Epidermal melanocyte (primary cell): ENCODE results near the gene CNOT2.

ENCODE experiments used
- DNase-seq: peaks from one replicate; pipeline ENCODE4 v3.0.0; 2011; ENCODE audit warnings: low spot score; ENCODE audit not compliant: insufficient read length

CNOT2 gene

DNA sequence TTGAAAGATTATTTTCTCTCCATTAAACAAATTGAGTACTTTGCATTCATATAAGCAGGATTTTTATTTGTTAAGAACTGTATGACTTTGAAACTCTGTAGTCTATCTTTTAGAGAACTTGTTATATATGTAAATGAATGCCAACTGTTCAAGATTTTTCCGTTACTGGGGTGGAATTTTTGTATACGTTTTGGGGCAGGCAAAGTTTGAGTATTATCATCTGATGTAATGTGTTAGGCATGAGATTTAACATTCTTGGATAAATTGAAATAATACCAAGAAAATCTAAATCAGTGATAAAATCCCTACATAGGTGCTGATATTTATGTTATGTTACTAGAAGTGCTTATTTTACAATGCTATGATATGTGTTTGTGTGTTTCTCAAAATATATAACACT is 8.4 kb downstream of the CNOT2 start:
- DNase-seq: no peak

DNA sequence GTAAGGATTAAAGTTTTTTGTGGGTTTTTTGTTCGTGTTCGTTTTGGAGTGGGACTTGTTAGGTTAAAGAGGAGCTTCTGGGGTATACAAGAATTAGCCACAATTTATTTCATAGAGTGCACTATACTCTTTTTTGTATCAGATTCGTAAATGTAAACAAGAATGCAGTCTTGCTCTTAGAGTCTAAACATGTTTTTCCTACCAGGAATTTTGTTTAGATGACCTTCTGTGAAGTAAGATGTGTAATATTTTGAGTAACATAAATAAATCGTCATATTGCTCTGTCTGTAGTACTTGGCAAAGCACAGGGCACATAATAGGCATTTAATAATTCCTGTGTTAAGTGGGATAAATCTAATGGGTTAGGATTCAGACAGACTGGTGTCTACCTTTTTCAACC is 9.6 kb downstream of the CNOT2 start:
- no peak for DNase-seq

DNA sequence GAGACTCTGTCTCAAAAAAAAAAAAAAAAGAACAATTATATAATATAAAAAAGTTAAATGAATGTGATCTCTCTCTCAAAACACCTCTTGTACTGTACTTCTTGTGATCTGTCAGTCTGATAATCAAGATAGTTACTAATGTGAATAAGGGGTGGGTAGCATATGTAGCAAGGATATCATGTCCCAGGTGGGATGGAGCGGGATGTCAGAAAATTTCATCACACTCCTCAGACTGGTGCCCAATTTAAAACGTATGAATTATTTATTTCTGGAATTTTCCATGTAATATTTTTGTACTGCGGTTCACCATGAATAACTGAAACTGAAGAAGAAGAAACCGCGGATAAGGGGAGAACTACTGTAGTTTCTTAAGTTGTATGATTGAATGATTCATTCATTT is 11.0 kb downstream of the CNOT2 start:
- no peak for DNase-seq

GRCh38 chr12:70254846-70255245 is 11.6 kb downstream of the CNOT2 start:
- no peak for DNase-seq

DNA sequence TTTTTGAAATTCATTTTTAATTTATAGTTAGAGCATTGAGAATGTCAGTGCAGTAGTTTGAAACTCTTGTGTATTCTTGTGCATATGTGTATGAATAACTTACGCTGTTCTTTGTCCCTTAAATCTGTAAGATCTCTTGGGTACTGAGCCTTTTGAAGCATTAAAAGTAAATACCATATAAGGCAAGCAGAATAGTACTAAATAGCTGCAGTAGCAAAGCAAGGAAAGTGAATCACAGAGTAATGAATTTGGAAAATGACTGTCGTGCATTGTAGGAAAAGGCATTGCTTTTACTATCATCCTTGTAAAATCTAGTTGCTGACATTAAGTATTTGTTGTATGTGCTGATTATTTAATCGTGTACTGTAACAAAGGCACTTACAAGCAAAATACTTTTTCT is 12.1 kb downstream of the CNOT2 start:
- no peak for DNase-seq

GRCh38 chr12:70258605-70259403 is 15.6 kb downstream of the CNOT2 start:
- no peak for DNase-seq

DNA sequence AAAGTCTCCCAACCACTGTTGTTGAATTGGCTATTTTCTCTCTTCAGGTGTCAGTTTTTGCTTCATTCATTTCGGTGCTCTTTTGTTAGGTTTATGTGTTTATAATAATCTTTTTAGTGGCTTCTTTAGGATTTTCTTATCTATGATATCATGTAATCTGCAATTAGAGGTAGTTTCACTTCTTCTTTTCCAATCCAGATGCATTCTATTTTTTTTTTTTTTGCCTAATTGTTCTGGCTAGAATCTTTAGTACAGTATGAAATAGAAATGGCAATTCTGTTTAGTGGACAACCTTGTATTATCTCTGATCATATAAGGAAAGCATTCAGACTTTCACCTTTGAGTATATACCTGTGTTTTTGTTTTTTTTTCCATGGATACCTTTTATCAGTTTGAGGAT is 17.4 kb downstream of the CNOT2 start:
- no peak for DNase-seq

- no peak for DNase-seq
Measured at GRCh38 chr12:70264067-70264867, 21.0 kb downstream of the CNOT2 start.

DNA sequence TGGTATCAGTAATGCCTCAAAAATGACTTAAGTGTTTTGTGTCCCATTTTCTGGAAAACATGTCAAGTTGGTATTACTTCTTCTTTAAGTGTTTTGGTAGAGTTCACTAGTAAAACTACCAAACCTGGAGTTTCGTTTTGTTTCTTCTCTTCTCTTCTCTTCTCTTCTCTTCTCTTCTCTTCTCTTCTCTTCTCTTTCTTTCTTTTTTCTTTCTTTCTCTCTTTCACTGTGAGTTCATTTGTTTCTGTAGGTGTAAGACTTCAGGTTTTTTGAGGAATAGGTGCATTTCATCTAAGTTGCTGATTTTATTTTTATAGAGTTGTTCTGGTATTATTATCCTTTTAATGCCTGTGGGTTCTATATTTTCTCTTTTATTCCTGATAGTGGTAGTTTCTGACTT is 21.9 kb downstream of the CNOT2 start:
- no peak for DNase-seq

DNA sequence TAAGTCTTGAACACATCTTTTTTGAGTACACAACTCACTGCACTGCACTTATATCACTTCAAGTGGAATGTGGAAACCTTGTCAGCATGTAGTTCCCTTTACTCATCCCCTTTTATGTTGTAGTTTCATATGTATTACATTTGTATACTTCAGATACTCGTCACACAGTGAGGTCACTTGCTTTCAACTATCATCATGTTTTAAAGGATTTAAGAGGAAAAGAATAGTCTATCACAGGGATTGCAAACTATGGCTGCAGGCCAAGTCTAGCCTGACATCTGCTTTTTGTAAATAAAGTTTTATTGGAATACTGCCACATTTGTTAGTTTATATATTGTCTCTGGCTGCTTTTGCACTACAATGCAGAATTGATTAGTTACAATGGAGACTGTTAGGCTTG is 24.3 kb downstream of the CNOT2 start:
- DNase-seq: no peak

DNA sequence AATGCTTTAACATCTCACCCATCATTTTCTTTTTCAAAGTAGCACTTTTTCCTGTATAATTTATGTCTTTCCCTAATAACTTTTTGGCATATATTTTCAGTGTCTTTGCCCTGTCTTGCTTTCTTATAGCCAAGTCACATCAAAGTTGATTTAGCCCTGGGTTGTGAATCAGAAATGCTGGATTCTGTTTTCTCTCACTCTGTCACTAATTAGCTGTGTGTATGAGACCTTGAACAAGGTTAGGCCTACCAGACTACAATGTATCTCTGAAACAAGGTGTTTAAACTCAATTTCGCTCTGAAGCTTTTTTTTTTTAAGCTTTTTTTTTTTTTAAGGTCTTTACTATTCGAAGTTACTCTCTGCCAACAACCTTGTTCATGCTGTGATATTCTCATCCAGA is 25.7 kb downstream of the CNOT2 start:
- no peak for DNase-seq

GRCh38 chr12:70270108-70270507 is 26.9 kb downstream of the CNOT2 start:
- DNase-seq: no peak

DNA sequence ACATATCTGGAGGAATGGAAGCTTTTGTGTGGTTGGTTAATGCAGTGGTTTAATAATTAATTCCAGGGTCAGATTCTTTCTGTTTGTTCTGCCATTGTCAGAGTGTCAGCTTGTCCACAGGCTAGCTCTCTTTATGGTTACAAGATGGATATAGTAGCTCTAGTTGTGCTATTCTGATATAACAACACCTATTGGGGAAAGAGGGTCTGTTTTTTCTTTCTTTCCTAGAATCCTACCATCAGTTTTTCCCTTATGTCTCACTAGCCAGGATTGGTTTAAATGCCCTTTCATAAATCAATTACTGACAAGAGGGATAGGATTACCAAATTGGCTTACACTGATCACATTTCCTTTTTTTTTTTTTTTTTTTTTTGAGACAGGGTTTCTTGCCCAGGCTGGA is 27.8 kb downstream of the CNOT2 start:
- DNase-seq: no peak

DNA sequence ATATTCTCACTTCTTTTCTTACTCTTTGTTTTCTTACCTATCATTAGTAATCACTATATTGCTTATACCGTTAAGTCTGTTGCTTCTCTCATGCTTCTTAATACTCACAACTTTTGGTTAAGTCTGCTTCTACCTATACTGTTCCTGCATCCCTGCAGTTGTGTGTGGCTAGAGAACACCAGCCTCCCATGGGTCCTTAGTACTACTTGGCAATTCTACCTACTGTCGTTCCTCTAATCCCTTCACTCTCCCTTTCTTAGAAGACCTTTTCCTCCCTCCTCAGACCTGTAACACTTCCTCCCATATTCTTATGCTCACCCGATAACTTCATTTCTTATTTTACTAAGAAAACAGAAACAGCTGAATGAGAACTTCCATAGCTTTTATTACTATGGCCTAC is 29.3 kb downstream of the CNOT2 start:
- no peak for DNase-seq

- no peak for DNase-seq
Measured at GRCh38 chr12:70275045-70275444, 31.8 kb downstream of the CNOT2 start.

DNA sequence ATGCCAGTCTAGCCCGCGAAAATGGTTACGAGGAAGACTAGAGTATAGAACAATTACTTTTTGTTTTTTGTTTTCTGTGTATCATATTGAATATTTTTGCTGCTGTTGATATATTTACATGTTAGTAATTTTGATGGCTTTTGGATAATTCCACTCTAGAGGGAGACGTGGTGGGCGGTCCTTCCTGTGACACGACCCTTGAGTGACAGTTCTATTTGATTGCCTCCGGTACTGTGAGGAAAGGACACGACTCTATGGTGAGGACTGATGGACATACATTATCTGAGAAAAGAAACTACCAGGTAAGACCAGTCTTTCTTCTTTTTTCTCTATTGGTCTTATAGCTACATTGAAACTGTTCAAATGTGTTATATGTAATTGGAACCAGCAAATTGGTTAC is 34.7 kb downstream of the CNOT2 start:
- DNase-seq: no peak

DNA sequence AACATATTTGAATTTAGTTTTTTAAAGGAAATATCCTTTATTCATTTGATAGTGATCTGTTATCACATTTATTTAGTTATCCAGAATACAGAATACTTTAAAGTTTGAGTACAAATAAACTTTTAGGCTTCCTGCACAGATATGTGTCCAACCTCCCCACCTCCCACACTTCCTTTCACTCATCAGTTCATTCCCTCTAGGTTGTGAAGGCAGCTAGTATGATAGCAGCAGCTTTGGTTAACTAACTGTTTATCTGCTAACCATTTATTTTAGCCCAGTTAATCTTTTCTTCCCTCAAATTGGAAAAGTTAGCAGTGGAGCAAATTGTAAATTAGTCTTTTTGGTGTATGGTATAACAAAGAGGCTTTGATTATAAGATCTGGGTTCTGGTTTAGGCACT is 35.7 kb downstream of the CNOT2 start:
- DNase-seq: no peak

DNA sequence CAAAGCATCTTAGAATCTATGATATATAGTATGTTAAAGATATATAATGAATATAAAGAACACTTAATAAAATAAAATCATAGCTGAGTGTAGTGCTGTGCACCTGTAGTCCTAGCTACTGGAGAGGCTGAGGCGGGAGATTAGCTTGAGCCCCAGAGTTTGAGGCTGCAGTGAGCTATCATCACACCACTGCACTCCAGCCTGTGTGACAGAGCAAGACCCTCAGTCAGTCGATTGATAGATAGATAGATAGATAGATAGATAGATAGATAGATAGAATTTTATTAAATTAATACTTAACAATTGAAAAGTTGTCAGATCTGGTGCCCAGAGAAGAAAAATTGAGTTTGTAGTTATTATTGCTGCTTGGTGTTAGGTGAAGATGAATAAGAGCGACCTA is 40.0 kb downstream of the CNOT2 start:
- no peak for DNase-seq

DNA sequence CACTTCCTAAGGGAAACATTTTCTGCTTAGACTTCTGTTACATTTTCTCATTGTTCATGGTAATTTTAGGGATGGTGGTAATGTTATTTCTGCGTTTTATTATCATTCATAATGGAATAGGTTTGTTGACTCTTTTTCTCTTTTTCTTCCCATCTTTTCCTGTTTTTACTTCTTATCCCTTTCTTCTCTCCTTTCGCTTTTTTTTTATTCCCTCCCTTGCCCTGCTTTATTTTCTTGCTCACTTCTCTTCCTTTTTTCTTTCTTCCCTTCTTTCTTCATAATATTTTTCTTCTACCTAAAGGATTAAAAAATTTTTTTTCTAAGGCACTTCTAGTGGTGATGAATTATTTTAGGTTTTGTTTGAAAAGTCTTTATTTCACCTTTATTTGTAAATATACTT is 45.6 kb downstream of the CNOT2 start:
- DNase-seq: no peak

DNA sequence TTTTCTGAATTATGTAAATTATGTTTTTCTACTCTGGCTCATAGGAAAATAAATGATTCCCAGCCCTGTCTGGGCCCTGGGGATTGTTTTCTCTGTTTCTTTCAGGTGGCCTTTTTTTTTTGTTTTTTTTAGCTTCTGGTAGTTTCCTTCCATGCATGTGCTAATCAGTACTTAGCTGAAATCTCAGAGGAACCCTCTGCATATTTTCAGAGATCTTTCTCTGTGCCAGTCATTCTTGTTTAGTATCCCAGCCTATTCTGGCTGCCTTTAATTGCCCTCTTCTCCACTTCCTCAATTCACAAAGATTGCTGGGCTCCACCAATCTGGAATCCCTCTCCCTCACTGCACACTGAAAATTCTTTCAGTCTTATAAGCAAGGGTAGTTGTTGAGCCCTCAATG is 46.9 kb downstream of the CNOT2 start:
- no peak for DNase-seq

DNA sequence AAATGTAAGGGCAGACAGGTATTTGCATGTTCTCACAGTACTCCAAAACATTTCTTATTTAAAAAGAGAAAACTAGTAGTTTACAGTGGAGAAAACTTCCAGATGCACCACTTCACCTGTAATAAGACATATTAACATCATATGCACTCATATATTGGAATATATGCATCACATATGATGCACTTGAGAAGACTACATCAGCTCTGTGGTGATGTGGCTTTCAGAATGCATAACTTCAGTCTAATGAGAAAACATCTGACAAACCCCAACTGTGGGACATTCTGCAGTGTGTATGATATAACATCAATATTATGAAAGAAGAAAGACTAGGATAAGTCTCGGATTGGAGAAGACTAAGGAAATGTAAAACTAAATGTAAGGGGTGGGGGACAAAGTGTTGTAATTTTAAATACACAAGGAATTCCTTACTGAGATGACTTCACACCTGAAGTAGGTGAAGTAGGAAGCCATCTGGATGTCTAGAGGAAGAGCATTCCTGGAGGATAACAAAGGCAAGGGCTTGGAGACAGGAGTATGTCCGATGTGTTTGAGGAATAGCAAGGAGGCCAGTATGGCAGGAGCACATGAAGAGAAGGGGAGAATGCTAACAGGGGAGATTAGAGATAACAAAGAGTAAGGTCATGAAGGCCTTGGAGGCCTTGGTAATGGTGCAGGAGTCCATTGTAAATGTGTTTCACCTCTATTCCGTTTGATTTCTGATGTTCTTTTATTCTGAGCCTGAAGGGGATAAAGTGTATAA is 49.0 kb downstream of the CNOT2 start:
- no peak for DNase-seq
